Hepatocyte (in vitro differentiated cells): ENCODE results near the gene MRGPRX1. TPM values are rescaled to one million over a fixed set of nuclear protein-coding genes. Genes with fewer than 3 reads are reported as not detected.
"Not testable (repeated sequence)": the region's sequence is repeated elsewhere in the genome, so short reads cannot be mapped to it uniquely, and the experiment has no call there.

Source experiments
- DNase-seq: peaks from one replicate; pipeline ENCODE4 v3.0.0-alpha.2; 2016; ENCODE audit warnings: low spot score
- H2AFZ ChIP-seq: fragments of 200-600 bp; sonication (generic); 2 replicates; pipeline ENCODE4 v1.6.0; 2016; ENCODE audit warnings: antibody characterized with exemption, mild to moderate bottlenecking
- H3K27ac ChIP-seq: fragments of 200-600 bp; sonication (generic); 2 replicates; pipeline ENCODE4 v1.5.1; 2016; ENCODE audit warnings: mild to moderate bottlenecking
- H3K27me3 ChIP-seq: fragments of 200-600 bp; sonication (generic); 2 replicates; pipeline ENCODE4 v1.6.1; 2016
- H3K36me3 ChIP-seq: fragments of 200-600 bp; sonication (generic); replicated peaks from 2 replicates; pipeline ENCODE4 v1.5.1; 2016; ENCODE audit warnings: low read depth; ENCODE audit not compliant: insufficient read depth
- H3K4me1 ChIP-seq: fragments of 200-600 bp; sonication (generic); 2 replicates; pipeline ENCODE4 v1.5.1; 2016; ENCODE audit warnings: mild to moderate bottlenecking, moderate library complexity; ENCODE audit not compliant: insufficient read depth
- H3K4me2 ChIP-seq: fragments of 200-600 bp; sonication (generic); 2 replicates; pipeline ENCODE4 v1.6.0; 2016
- H3K4me3 ChIP-seq: fragments of 200-600 bp; sonication (generic); 2 replicates; pipeline ENCODE4 v1.5.1; 2016; ENCODE audit warnings: mild to moderate bottlenecking
- H3K79me2 ChIP-seq: fragments of 200-600 bp; sonication (generic); 2 replicates; pipeline ENCODE4 v1.6.0; 2017; ENCODE audit warnings: mild to moderate bottlenecking
- H3K9me2 ChIP-seq: fragments of 200-600 bp; sonication (generic); replicated peaks from 2 replicates; pipeline ENCODE4 v1.6.0; 2017; ENCODE audit warnings: mild to moderate bottlenecking; ENCODE audit not compliant: insufficient read depth
- H3K9me3 ChIP-seq: fragments of 200-600 bp; sonication (generic); 2 replicates; pipeline ENCODE4 v1.5.1; 2016; ENCODE audit warnings: low read depth, mild to moderate bottlenecking
- H4K20me1 ChIP-seq: fragments of 200-600 bp; sonication (generic); 2 replicates; pipeline ENCODE4 v1.6.0; 2016; ENCODE audit warnings: mild to moderate bottlenecking; ENCODE audit not compliant: insufficient read depth, poor library complexity, severe bottlenecking
- EZH2 ChIP-seq: fragments of 200-600 bp; sonication (generic); IDR thresholded peaks from 2 replicates; pipeline ENCODE4 v1.6.1; 2016; ENCODE audit warnings: antibody characterized with exemption, mild to moderate bottlenecking, borderline replicate concordance
- EZH2phosphoT487 ChIP-seq: fragments of 200-600 bp; sonication (generic); IDR thresholded peaks from one replicate; pipeline ENCODE4 v1.6.1; 2018; ENCODE audit warnings: antibody characterized with exemption, mild to moderate bottlenecking, low read depth, moderate library complexity; ENCODE audit not compliant: unreplicated experiment, severe bottlenecking
- WGBS: methylation state at CpG from one replicate; pipeline ENCODE4 v1.1.6; 2016; ENCODE audit warnings: low lambda C conversion rate; ENCODE audit errors: missing lambda C conversion rate; 5-methylcytosine and 5-hydroxymethylcytosine counted together
- polyA plus RNA-seq: library from polyadenylated mRNA; unstranded; fragments of >200 nt; fragmentation: Nextera tagmentation; extraction: Ambion mirVana; gene quantifications from 2 replicates; pipeline ENCODE4 v1.2.1, GENCODE V29; 2016
- total RNA-seq: library from RNA; depleted of rRNA; stranded (reverse); fragments of >200 nt; gene quantifications from 2 replicates; pipeline ENCODE4 v1.2.3, GENCODE V29; 2014
- TF ChIP-seq, protein P1 (sequence below): fragments of 200-600 bp; sonication (generic); IDR thresholded peaks from 2 replicates; pipeline ENCODE4 v1.5.1; 2016; ENCODE audit warnings: antibody characterized with exemption, mild to moderate bottlenecking; ENCODE audit not compliant: poor library complexity

The MRGPRX1 gene
- total and polyA plus RNA-seq, 2 experiments from 2014 or later = not detected

DNA sequence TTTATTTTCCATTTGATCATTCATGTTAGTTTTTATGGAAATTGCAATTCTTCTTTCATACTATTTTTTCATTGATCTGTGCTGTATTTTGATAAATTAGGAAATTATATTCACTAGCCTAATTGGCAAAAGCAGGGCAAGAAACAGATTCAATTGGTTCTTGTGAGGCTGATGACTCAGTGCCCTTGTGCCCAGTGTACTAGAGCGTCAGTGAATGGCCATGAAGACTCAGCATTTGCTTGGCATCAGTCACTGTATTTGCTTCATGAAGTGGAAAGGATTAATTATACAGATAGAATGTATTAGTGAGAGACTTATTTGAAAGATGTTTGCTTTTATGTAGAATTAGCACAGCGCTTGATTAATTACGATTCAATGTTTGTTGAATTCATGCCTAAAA, 31.8 kb downstream of the MRGPRX1 start:
- H3K9me3 ChIP-seq = no peaks in the 10 kb centered on the region
- H3K4me2 ChIP-seq = no peak overlapping the region
- H3K79me2 ChIP-seq = no peaks in the 10 kb centered on the region
- H3K27me3 ChIP-seq = no peaks in the 10 kb centered on the region
- H2AFZ ChIP-seq = no peak overlapping the region
- TF ChIP-seq EZH2phosphoT487 (no peak), EZH2 (no peak)
- TF ChIP-seq, protein P1, sequence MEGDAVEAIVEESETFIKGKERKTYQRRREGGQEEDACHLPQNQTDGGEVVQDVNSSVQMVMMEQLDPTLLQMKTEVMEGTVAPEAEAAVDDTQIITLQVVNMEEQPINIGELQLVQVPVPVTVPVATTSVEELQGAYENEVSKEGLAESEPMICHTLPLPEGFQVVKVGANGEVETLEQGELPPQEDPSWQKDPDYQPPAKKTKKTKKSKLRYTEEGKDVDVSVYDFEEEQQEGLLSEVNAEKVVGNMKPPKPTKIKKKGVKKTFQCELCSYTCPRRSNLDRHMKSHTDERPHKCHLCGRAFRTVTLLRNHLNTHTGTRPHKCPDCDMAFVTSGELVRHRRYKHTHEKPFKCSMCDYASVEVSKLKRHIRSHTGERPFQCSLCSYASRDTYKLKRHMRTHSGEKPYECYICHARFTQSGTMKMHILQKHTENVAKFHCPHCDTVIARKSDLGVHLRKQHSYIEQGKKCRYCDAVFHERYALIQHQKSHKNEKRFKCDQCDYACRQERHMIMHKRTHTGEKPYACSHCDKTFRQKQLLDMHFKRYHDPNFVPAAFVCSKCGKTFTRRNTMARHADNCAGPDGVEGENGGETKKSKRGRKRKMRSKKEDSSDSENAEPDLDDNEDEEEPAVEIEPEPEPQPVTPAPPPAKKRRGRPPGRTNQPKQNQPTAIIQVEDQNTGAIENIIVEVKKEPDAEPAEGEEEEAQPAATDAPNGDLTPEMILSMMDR = no peak
- no peaks in the 10 kb centered on the region for H3K4me1 ChIP-seq
- H3K36me3 ChIP-seq = no peaks in the 10 kb centered on the region
- H3K9me2 ChIP-seq = no peaks in the 10 kb centered on the region
- 97% methylated on average over 3 of the region's 3 CpGs for WGBS
- H3K27ac ChIP-seq = no peak overlapping the region
- H4K20me1 ChIP-seq = no peaks in the 10 kb centered on the region
- H3K4me3 ChIP-seq = no peak overlapping the region
- no peak for DNase-seq

DNA sequence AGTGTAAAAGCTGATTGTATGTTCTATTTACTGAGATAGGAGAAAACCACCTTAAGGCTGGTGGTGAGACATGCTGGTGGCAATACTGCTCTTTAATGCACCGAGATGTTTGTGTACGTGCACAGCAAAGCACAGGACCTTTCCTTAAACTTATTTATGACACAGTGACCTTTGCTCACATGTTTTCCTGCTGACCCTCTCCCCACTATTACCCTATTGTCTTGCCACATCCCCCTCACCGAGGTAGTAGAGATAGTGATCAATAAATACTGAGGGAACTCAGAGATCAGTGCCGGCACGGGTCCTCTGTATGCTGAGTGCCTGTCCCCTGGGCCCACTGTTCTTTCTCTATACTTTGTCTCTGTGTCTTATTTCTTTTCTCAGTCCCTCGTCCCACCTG, 38.6 kb downstream of the MRGPRX1 start:
- H3K27ac ChIP-seq = peak overlapping the region; percentile 42
- H4K20me1 ChIP-seq, H3K9me3 ChIP-seq, H3K9me2 ChIP-seq, H3K79me2 ChIP-seq, H3K27me3 ChIP-seq, H3K36me3 ChIP-seq, H3K4me1 ChIP-seq, H3K4me3 ChIP-seq, DNase-seq: not testable (repeated sequence)
- H2AFZ ChIP-seq = peak overlapping the region; percentile 31
- 5% methylated on average over 6 of the region's 6 CpGs for WGBS
- peak overlapping the region; percentile 67 for H3K4me2 ChIP-seq

DNA sequence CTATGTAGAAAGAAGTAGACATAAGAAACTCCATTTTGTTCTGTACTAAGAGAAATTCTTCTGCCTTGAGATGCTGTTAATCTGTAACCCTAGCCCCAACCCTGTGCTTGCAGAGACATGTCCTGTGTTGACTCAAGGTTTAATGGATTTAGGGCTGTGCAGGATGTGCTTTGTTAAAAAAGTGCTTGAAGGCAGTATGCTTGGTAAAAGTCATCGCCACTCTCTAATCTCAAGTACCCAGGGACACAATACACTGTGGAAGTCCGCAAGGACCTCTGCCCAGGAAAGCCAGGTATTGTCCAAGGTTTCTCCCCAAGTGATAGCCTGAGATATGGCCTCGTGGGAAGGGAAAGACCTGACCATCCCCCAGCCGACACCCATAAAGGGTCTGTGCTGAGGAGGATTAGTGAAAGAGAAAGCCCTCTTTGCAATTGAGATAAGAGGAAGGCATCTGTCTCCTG, 39.0 kb downstream of the MRGPRX1 start:
- H2AFZ ChIP-seq = peak overlapping the region; percentile 31
- peak overlapping the region; percentile 67 for H3K4me2 ChIP-seq
- H3K79me2 ChIP-seq, H3K27me3 ChIP-seq, H3K4me1 ChIP-seq, H3K9me3 ChIP-seq, H3K4me3 ChIP-seq, H3K36me3 ChIP-seq, H3K9me2 ChIP-seq, H4K20me1 ChIP-seq: not testable (repeated sequence)
- 3% methylated on average over 4 of the region's 4 CpGs for WGBS
- DNase-seq = peak; percentile 8
- peak overlapping the region; percentile 42 for H3K27ac ChIP-seq

DNA sequence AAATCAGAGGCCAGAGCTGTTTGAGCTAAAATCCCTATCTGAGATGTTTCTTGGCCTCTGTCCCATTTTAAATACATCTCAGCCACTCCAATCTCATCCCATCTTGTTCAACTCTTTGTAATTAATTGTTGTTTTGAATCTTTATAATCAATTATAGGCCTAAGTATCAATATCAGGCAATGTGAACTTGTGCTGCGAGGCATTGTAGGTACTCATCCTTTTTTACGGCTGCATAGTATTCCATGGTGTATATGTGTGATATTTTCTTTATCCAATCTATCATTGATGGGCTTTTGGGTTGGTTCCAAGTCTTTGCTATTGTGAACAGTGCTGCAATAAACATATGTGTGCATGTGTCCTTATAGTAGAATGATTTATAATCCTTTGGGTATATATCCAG, 47.5 kb downstream of the MRGPRX1 start:
- not testable (repeated sequence) for H3K4me2 ChIP-seq, H3K27me3 ChIP-seq, H3K9me2 ChIP-seq, H4K20me1 ChIP-seq, H3K9me3 ChIP-seq, H2AFZ ChIP-seq, H3K4me1 ChIP-seq, DNase-seq, H3K36me3 ChIP-seq, H3K27ac ChIP-seq, H3K79me2 ChIP-seq, H3K4me3 ChIP-seq
- 92% methylated on average over 2 of the region's 2 CpGs for WGBS

DNA sequence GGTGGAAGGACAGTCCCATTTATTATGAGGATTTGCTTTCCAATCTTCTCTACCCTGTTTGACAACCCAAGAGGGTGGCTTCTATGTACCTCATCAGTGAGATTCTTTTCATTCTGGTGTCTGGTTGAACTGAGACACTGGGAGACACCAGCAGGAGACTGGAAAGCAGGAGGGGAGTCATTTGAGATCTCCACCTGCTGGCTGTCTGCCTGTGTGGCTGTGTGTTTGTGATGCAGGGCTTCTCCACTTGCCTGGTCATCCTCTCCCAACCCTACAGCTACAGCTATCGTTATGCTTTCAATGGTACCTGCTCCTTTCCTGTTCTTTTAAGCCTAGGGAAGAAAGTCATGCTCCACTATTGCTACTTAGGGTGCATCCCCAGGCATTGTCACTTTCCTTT, 48.6 kb downstream of the MRGPRX1 start:
- no peak overlapping the region for H3K27ac ChIP-seq
- DNase-seq = no peak
- no peaks in the 10 kb centered on the region for H4K20me1 ChIP-seq
- WGBS = 73% methylated on average over 1 of the region's 1 CpG
- H3K4me2 ChIP-seq = no peak overlapping the region
- no peaks in the 10 kb centered on the region for H3K79me2 ChIP-seq
- H3K27me3 ChIP-seq = no peaks in the 10 kb centered on the region
- no peaks in the 10 kb centered on the region for H3K4me1 ChIP-seq
- no peaks in the 10 kb centered on the region for H3K36me3 ChIP-seq
- H3K4me3 ChIP-seq = no peak overlapping the region
- TF ChIP-seq, protein P1 = no peak
- no peak for TF ChIP-seq EZH2phosphoT487
- TF ChIP-seq EZH2 = no peak
- no peaks in the 10 kb centered on the region for H3K9me2 ChIP-seq
- H3K9me3 ChIP-seq = no peaks in the 10 kb centered on the region
- no peak overlapping the region for H2AFZ ChIP-seq

Other genes starting within 250 kb of the MRGPRX1 start
- 1.7 and 2.3 TPM in 2 replicates for gene TMEM86A, start 240.6 kb downstream of the MRGPRX1 start, total RNA-seq
- gene TMEM86A, start 240.6 kb downstream of the MRGPRX1 start, polyA plus RNA-seq = 5.0 and 5.2 TPM in 2 replicates
- 0.08 TPM in 1 of 2 replicates, not detected in the other for gene IGSF22, start 213.2 kb downstream of the MRGPRX1 start, total RNA-seq
- gene IGSF22, start 213.2 kb downstream of the MRGPRX1 start, polyA plus RNA-seq = 0.22 TPM in 1 of 2 replicates, not detected in the other
- 0.40 and 0.90 TPM in 2 replicates for gene PTPN5, start 147.6 kb downstream of the MRGPRX1 start, total RNA-seq
- 0.22 and 0.78 TPM in 2 replicates for gene PTPN5, start 147.6 kb downstream of the MRGPRX1 start, polyA plus RNA-seq
- not detected in 2 replicates for gene MRGPRX2, start 121.3 kb upstream of the MRGPRX1 start, total RNA-seq
- gene MRGPRX2, start 121.3 kb upstream of the MRGPRX1 start, polyA plus RNA-seq = not detected in 2 replicates
- gene ZDHHC13, start 177.8 kb upstream of the MRGPRX1 start, total RNA-seq = 19.4 and 27.1 TPM in 2 replicates
- gene ZDHHC13, start 177.8 kb upstream of the MRGPRX1 start, polyA plus RNA-seq = 14.6 and 19.4 TPM in 2 replicates